Natural killer cell (primary cell): ENCODE data around the gene RAPGEF3. TPM values are rescaled to one million over a fixed set of nuclear protein-coding genes. Genes with fewer than 3 reads are reported as not detected.

ENCODE experiments used
- ATAC-seq, 3 donors: fragments of 150-1000 bp in 2 of 3; fragments of 200-7000 bp in 1 of 3; cut with Tn5 transposase; 1 replicate in 1 of 3; 2 replicates in 2 of 3; pipeline ENCODE4 v1.10.0; 2021; ENCODE audit warnings: mild to moderate bottlenecking in 2 of 3, moderate library complexity in 2 of 3
- DNase-seq, 2 donors: peaks; one replicate each; pipeline versions ENCODE4 v3.0.0 to v3.0.0-alpha.2; 2013 to 2021; ENCODE audit warnings: mixed read lengths in 1 of 2
- H3K27ac ChIP-seq: one replicate; pipeline ENCODE4 v1.5.1; 2013; ENCODE audit warnings: mild to moderate bottlenecking, low read length
- H3K27me3 ChIP-seq: one replicate; pipeline ENCODE4 v1.6.1; 2013; ENCODE audit warnings: low read length; ENCODE audit not compliant: control insufficient read depth, insufficient read depth
- H3K36me3 ChIP-seq: one replicate; pipeline ENCODE4 v1.6.1; 2013; ENCODE audit warnings: low read length; ENCODE audit not compliant: control insufficient read depth, insufficient read depth
- H3K4me1 ChIP-seq: one replicate; pipeline ENCODE4 v1.6.1; 2013; ENCODE audit warnings: low read length; ENCODE audit not compliant: control insufficient read depth, insufficient read depth
- H3K4me3 ChIP-seq: one replicate; pipeline ENCODE4 v1.5.1; 2013; ENCODE audit warnings: low read length
- H3K9me3 ChIP-seq: one replicate; pipeline ENCODE4 v1.6.1; 2013; ENCODE audit warnings: low read length; ENCODE audit not compliant: control insufficient read depth, insufficient read depth
- H3K27ac Mint-ChIP-seq, 2 donors: one replicate each; pipeline ENCODE4 v1.8.0; 2022; ENCODE audit warnings: mild to moderate bottlenecking in 2 of 2, mixed read lengths in 2 of 2, moderate library complexity in 1 of 2
- H3K27me3 Mint-ChIP-seq, 2 donors: one replicate each; pipeline ENCODE4 v1.8.0; 2022; ENCODE audit warnings: low read depth in 2 of 2, mixed read lengths in 2 of 2
- H3K36me3 Mint-ChIP-seq: one replicate; pipeline ENCODE4 v1.8.0; 2022; ENCODE audit warnings: mixed read lengths
- H3K4me1 Mint-ChIP-seq, 2 donors: one replicate each; pipeline ENCODE4 v1.8.0; 2022; ENCODE audit warnings: mixed read lengths in 2 of 2
- H3K4me3 Mint-ChIP-seq: one replicate; pipeline ENCODE4 v1.8.0; 2022; ENCODE audit warnings: mild to moderate bottlenecking, moderate library complexity, mixed read lengths
- H3K9me3 Mint-ChIP-seq, 2 donors: one replicate each; pipeline ENCODE4 v1.8.0; 2022; ENCODE audit warnings: mixed read lengths in 2 of 2
- CTCF ChIP-seq: fragments of 200-600 bp; IDR thresholded peaks from one replicate; pipeline ENCODE4 v1.8.0; 2022; ENCODE audit warnings: antibody characterized with exemption
- WGBS: methylation state at CpG from one replicate; pipeline ENCODE4 v1.1.7; 2013; ENCODE audit warnings: missing lambda C conversion rate; ENCODE audit not compliant: insufficient coverage; 5-methylcytosine and 5-hydroxymethylcytosine counted together
- intact Hi-C: fragments of 100-400 bp; cut with micrococcal nuclease; formaldehyde crosslinking; loops from one replicate; pipeline ENCODE4 v1.14.2; 2022
- total RNA-seq, 4 donors: library from RNA; stranded (reverse); fragments of 120-200 nt in 1 of 4; gene quantifications; one replicate each; pipeline versions ENCODE4 v1.2.3 to v1.2.4, GENCODE V29; 2013 to 2022

The RAPGEF3 gene
- total RNA-seq, 3 donors from 2014 or later (not counting 1 experiment from before 2014, with no cell fraction given) = 0.23 to 0.73 (median 0.49) TPM

- Histone ChIP-seq H3K4me1 (no peaks in the 10 kb centered on the region), H3K36me3 (peaks cover 94% of the 10 kb centered on the region), H3K4me3 (no peak overlapping the region), H3K9me3 (no peaks in the 10 kb centered on the region), H3K27me3 (no peaks in the 10 kb centered on the region), H3K27ac (no peak overlapping the region)
- Mint-ChIP-seq H3K9me3 (no peaks in the 10 kb centered on the region), H3K27ac (peak overlapping the region; percentile 18 to 58), H3K27me3 (no peaks in the 10 kb centered on the region), H3K4me3 (no peak overlapping the region), H3K36me3 (peaks cover 14% of the 10 kb centered on the region), H3K4me1 (no peaks in the 10 kb centered on the region)
- ATAC-seq = no peak
- WGBS = 94% methylated on average over 14 of the region's 14 CpGs
- no peak for TF ChIP-seq CTCF
- intact Hi-C loops = no loop called here
- DNase-seq = no peak
Observed at GRCh38 chr12:47787596-47788319, 29.1 kb upstream of the RAPGEF3 start.

- Mint-ChIP-seq H3K27me3 (no peaks in the 10 kb centered on the region), H3K27ac (peak overlapping the region; percentile 58 to 76), H3K9me3 (no peaks in the 10 kb centered on the region), H3K36me3 (peaks cover 14% of the 10 kb centered on the region), H3K4me1 (peaks cover 0 to 4% of the 10 kb centered on the region in 2 donors), H3K4me3 (no peak overlapping the region)
- intact Hi-C loops = no loop called here
- DNase-seq = no peak
- no peak for ATAC-seq
- H3K27me3 ChIP-seq = no peaks in the 10 kb centered on the region
- H3K9me3 ChIP-seq = no peaks in the 10 kb centered on the region
- no peak for TF ChIP-seq CTCF
- peaks cover 93% of the 10 kb centered on the region for H3K36me3 ChIP-seq
- no peak overlapping the region for H3K4me3 ChIP-seq
- 98% methylated on average over 10 of the region's 10 CpGs for WGBS
- H3K4me1 ChIP-seq = no peaks in the 10 kb centered on the region
- H3K27ac ChIP-seq = no peak overlapping the region
Observed at GRCh38 chr12:47786662-47787280, 28.1 kb upstream of the RAPGEF3 start.

DNA sequence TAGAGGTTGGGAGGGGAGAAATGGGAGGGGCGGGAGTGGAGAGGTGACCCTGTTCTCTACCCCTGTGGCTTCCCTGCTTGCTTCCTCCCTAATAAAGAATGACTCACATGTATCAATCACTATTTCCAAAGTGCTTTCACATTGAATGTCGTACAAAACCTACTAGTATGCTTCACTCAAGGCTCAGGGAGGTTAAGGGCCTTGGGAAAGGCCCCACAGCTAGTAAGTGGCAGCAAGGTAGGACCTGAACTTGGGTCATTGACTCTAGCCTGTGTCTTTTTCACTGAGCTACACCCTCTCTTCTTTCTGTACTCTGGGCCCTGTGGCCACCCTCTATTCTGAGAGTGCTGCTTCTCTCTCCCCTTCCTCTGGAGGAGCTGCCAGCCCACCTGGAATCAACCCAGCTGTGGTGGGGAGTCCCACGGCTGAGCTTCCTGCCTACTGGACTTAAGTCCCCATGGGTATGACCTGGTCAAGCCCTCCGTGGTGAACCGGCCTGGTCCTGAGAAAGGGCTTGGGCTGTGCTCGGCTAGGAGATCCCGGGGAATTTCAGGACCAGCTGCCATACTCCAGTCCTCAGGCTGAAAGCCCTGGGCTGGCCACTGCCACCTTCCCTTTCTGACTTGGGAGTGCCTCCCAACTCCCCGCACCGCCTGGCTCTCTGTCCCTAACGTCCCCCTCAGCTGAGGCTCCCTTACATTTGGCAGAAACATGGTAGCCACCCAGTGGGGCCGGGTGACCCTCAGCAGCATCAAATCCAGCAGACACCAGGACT, 27.4 kb upstream of the RAPGEF3 start:
- H3K4me1 Mint-ChIP-seq = peaks cover 0 to 11% of the 10 kb centered on the region in 2 donors
- no peak overlapping the region for H3K4me3 ChIP-seq

More for the DNA sequence above, 27.4 kb upstream of the RAPGEF3 start:
- intact Hi-C loops = no loop called here
- 90% methylated on average over 10 of the region's 11 CpGs for WGBS
- Histone ChIP-seq H3K27ac (no peak overlapping the region), H3K36me3 (peaks cover 88% of the 10 kb centered on the region), H3K4me1 (no peaks in the 10 kb centered on the region), H3K27me3 (no peaks in the 10 kb centered on the region), H3K9me3 (no peaks in the 10 kb centered on the region)
- DNase-seq = no peak
- no peaks in the 10 kb centered on the region for H3K9me3 Mint-ChIP-seq
- ATAC-seq = no peak
- no peak for TF ChIP-seq CTCF
- H3K4me3 Mint-ChIP-seq = no peak overlapping the region
- H3K27me3 Mint-ChIP-seq = no peaks in the 10 kb centered on the region
- peaks cover 14% of the 10 kb centered on the region for H3K36me3 Mint-ChIP-seq
- H3K27ac Mint-ChIP-seq = peak overlapping the region; percentile 58 to 76
